ENCODE data around the gene FOXO1.
"Not testable (repeated sequence)": the region's sequence is repeated elsewhere in the genome, so short reads cannot be mapped to it uniquely, and the experiment has no call there.

The FOXO1 gene

GRCh38 chr13:40666045-40666932 lies at the start of gene FOXO1:
TSS of gene FOXO1 (minus strand) at chr13:40666641. CDS start at chr13:40666212, 429 bp downstream.
- peak; percentile 62 to 96 (median 90) for DNase-seq
- intact Hi-C loops (cut with DNase I) = loop anchor here (5.0 to 10.0 kb wide), 4 partner anchors 71 to 884 kb away; no protein-coding TSS in a partner anchor

- intact Hi-C loops (cut with DNase I); DNase-seq: not testable (repeated sequence)
Observed at GRCh38 chr13:40714433-40714832, 48.0 kb upstream of the FOXO1 start.

DNA sequence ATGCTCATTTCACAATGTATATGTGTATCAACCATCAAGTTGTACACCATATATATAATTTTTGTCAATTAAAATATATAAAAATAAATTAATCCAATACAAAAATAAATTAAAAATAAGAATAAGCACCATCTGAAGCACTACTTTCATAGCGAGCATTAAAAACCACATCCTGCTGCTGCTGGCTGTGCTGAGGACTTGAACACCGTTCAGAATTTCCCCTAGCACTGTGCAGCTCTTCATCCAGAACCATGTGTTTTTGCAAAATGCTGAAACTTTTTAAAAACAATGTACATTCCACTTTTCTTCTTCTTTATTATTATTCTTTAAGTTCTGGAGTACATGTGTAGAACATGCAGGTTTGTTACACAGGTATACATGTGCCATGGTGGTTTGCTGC lies 40.0 kb upstream of the FOXO1 start:
- DNase-seq = no peak
- intact Hi-C loops (cut with DNase I) = no loop called here

GRCh38 chr13:40697711-40698110 lies 31.3 kb upstream of the FOXO1 start:
- no peak for DNase-seq
- intact Hi-C loops (cut with DNase I) = no loop called here

- intact Hi-C loops (cut with DNase I) = no loop called here
- DNase-seq = no peak
Observed at GRCh38 chr13:40694426-40694825, 28.0 kb upstream of the FOXO1 start.

DNA sequence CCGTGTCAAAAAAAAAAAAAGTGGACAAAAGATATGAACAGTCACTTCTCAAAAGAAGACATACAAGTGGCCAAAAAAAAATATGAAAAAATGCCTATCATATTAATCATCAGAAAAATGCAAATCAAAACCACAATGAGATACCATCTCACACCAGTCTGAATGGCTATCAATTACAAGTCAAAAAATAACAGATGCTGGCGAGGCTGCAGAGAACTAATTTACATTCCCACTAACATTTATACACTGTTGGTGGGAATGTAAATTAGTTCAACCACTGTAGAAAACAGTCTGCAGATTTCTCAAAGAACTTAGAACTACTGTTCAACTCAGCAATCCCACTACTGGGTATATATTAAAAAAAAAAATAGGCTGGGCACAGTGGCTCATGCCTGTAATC lies 26.5 kb upstream of the FOXO1 start:
- DNase-seq = no peak

DNA sequence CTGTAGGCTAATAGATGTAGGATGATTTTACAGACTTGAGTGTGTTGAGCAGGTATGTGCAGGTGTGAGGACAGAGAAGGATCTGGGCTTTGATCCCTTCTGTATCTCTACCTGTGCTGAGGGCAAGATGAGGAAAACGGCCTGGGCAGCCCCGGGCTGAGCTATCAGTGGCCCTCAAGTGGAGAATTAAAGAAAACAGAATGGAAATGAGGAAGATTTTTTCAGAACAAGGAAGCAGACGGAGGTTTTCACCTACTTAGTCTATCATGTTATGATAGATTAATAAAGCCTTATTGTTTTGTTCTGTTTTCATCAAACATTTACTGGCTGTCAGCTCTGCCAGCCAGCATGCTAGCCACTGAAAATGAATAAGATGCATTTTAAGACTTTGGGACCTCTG lies 22.3 kb upstream of the FOXO1 start:
- no peak for DNase-seq
- intact Hi-C loops (cut with DNase I) = loop anchor here (10.0 kb wide), 2 partner anchors 624 to 1004 kb away; no protein-coding TSS in a partner anchor

More for the DNA sequence above, 26.5 kb upstream of the FOXO1 start:
- intact Hi-C loops (cut with DNase I) = no loop called here

- intact Hi-C loops (cut with DNase I) = loop anchor here (10.0 kb wide), 2 partner anchors 618 to 998 kb away; no protein-coding TSS in a partner anchor
- no peak for DNase-seq
Observed at GRCh38 chr13:40682449-40683240, 16.2 kb upstream of the FOXO1 start.

GRCh38 chr13:40681341-40682146 lies 15.1 kb upstream of the FOXO1 start:
- no peak for DNase-seq
- intact Hi-C loops (cut with DNase I) = loop anchor here (10.0 kb wide), 2 partner anchors 617 to 997 kb away; no protein-coding TSS in a partner anchor

DNA sequence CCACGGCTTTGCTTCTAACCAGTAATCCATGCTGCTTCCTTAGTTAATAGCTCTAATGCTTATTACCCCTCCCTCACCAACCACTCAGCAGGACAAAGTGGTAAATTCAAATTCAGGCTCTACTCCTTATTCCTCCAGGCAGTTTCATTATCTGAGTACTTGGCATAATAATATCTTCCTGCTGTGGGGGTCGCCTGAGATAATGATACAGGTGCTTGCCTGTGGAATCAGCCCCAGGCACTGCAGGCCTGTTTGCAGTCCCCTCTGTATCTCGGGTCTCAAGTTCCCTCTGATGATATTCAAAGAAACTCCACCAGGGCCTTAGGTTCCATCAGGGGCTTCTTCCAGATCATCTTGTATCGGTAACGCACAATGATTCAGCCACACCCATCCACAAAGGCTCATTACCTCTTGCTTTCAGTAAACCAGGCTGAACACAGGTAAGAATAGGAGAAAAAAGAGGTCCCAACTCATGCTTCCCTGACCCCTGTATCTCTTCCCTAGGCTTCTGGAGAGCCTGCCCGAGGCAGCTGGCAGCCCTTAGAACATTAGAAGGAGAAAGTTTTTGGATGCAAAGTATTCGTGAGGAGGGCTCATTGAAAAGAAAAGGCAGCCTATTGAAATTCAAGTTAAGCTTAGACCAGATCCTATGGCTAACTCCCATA lies 14.3 kb upstream of the FOXO1 start:
- intact Hi-C loops (cut with DNase I) = loop anchor here (10.0 kb wide), 2 partner anchors 616 to 996 kb away; no protein-coding TSS in a partner anchor
- DNase-seq = no peak

DNA sequence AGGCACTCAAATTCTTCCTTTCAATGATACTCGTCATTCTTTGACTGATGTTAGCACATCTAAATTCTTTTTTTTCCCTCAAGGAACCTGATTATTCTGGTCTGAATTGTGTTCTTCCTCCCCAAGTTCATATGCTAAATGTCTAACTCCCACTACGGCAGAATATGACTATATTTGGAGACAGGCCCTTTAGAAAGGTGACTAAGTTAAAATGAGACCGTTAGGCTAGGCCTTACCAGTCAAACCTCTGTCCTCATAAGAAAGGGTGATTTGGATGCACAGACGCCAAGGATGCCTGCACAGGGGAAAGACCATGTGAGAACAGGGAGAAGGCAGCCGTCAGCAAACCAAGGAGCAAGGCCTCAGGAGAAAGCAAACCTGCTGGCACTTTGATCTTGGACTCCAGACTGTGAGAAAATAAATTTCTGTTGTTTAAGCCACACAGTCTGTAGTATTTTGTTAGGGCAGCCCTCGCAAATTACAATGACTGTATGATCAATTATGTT lies 13.1 kb upstream of the FOXO1 start:
- DNase-seq = no peak
- intact Hi-C loops (cut with DNase I) = no loop called here

GRCh38 chr13:40677064-40677463 lies 10.6 kb upstream of the FOXO1 start:
- intact Hi-C loops (cut with DNase I) = no loop called here

DNA sequence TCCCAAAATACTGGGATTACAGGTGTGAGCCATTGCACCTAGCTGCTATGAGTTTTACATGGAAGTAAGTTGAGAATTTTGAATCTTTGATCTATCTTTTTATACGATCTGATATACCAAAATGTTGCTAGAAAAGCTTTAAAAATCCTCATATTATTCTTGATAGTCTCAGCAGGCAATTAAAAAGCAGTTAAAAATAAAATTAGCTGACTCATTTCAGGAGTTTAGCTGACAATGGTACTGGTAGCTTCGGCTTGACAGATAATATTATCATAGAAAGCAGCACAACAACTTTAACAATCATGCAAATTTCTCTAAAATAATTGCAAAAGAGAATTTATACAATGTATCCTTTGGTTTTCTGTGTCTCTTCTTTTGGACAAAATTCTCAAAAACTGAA lies 9.6 kb upstream of the FOXO1 start:
- intact Hi-C loops (cut with DNase I) = no loop called here
- DNase-seq = no peak

More at GRCh38 chr13:40677064-40677463, 10.6 kb upstream of the FOXO1 start:
- DNase-seq = no peak

DNA sequence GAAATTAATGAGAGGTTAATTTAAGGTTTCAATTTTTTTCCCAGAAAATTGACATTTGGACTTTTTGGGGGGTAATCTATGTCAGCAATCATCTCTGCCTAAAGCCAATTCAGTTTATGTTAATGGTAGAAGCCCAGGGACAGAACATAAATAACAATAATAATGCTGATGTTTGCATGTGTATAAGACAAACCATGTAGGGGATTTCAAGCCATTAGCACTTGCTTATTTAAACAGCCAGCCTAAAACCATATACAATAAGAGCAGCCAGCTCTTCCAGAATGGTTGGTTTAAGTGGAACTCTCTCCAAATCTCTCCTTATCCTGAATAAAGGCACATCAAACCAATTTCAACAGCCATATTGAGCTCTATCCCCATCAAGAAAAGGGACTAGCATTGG lies 7.0 kb upstream of the FOXO1 start:
- intact Hi-C loops (cut with DNase I) = no loop called here
- DNase-seq = no peak

DNA sequence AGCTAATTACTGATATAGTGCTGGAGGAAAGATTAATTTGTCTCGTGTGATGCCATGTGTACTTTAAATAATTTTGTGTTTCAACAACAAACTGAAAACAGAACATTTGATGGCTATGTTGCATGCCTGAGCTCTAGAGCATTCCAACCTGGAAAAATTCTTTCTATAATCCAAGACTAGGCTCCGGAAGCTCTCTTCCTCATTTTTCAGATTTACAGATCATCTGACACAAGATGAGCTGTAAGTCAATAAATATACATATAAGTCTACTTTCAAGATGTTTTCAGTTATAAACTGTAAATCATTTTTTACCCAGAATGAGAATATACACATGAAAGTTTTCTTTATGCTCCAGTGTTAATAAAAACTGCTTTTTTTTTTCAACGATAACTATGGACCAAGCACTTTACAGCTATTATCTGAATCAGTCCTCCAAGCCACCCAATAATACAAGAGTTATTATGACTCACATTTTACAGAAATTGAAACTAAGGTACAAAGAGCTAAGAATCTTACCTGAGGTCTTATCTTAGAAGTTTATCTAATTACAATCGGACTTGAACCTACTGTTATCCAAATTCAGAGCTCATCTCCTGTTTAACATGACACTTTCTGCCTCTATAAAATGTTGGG lies 6.4 kb upstream of the FOXO1 start:
- DNase-seq = no peak
- intact Hi-C loops (cut with DNase I) = no loop called here

GRCh38 chr13:40671956-40672764 lies 5.7 kb upstream of the FOXO1 start:
- intact Hi-C loops (cut with DNase I) = no loop called here
- peak in 6 of 42 donors; percentile 17 to 53 (median 27) for DNase-seq

- DNase-seq = no peak
- intact Hi-C loops (cut with DNase I) = no loop called here
Observed at GRCh38 chr13:40670307-40670706, 3.9 kb upstream of the FOXO1 start.
